ENCODE measurements around the gene EIF2AK2.

DNA sequence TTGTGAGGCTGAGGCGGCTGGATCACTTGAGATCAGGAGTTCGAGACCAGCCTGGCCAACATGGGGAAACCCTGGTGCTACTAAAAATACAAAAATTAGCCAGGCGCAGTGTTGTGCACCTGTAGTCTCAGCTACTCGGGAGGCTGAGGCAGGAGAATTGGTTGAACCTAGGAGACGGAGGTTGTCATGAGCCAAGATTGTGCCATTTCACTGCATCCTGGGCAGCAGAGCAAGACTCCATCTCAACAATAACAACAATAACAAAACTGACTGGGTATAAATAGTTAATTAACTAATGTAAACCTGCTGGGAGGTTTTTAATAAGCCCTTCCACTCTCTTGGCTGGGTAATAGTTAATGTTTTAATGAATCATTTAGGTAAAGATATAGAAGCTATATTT, 23.9 kb upstream of the EIF2AK2 start:
- TF ChIP-seq CTCF (conservative IDR thresholded peaks at IDR 0.05; ENCODE audit: low read length) (no peak), EZH2phosphoT487 (IDR thresholded peaks at IDR 0.05; ENCODE audit: borderline replicate concordance) (no peak)
